ENCODE results near the gene PRR11.
"Not testable (repeated sequence)": the region's sequence is repeated elsewhere in the genome, so short reads cannot be mapped to it uniquely, and the experiment has no call there.

Gene PRR11

GRCh38 chr17:59124665-59125064 is 30.9 kb upstream of the PRR11 start:
- no peak overlapping the region for H3K4me3 ChIP-seq (ENCODE audit: low read depth, low read length)
- H3K79me2 ChIP-seq (ENCODE audit: control insufficient read depth, insufficient read depth, low read length, unreplicated experiment) = peaks cover 17% of the 10 kb centered on the region
- H3K36me3 ChIP-seq (ENCODE audit: insufficient read depth, low read length) = no peaks in the 10 kb centered on the region
- H3K27me3 ChIP-seq (ENCODE audit: insufficient read depth, low read length) = no peaks in the 10 kb centered on the region
- no peak overlapping the region for H3K27ac ChIP-seq (ENCODE audit: low read depth, low read length)
- H2AFZ ChIP-seq (ENCODE audit: low read length, unreplicated experiment) = no peak overlapping the region
- H3K4me1 ChIP-seq (ENCODE audit: control insufficient read depth, insufficient read depth, low read length, unreplicated experiment) = no peaks in the 10 kb centered on the region

- Histone ChIP-seq H3K27me3 (ENCODE audit: insufficient read depth, low read length) (no peaks in the 10 kb centered on the region), H3K4me3 (ENCODE audit: low read depth, low read length) (no peak overlapping the region), H3K4me1 (ENCODE audit: control insufficient read depth, insufficient read depth, low read length, unreplicated experiment) (peaks cover 3% of the 10 kb centered on the region), H3K36me3 (ENCODE audit: insufficient read depth, low read length) (no peaks in the 10 kb centered on the region), H3K79me2 (ENCODE audit: control insufficient read depth, insufficient read depth, low read length, unreplicated experiment) (peaks cover 20% of the 10 kb centered on the region), H2AFZ (ENCODE audit: low read length, unreplicated experiment) (no peak overlapping the region), H3K27ac (ENCODE audit: low read depth, low read length) (no peak overlapping the region)
Measured at GRCh38 chr17:59126809-59127417, 28.6 kb upstream of the PRR11 start.

GRCh38 chr17:59129814-59130213 is 25.7 kb upstream of the PRR11 start:
- Histone ChIP-seq H3K4me1 (ENCODE audit: control insufficient read depth, insufficient read depth, low read length, unreplicated experiment) (peaks cover 3% of the 10 kb centered on the region), H3K27me3 (ENCODE audit: insufficient read depth, low read length) (no peaks in the 10 kb centered on the region), H3K36me3 (ENCODE audit: insufficient read depth, low read length) (no peaks in the 10 kb centered on the region), H3K4me3 (ENCODE audit: low read depth, low read length) (no peak overlapping the region), H2AFZ (ENCODE audit: low read length, unreplicated experiment) (no peak overlapping the region), H3K79me2 (ENCODE audit: control insufficient read depth, insufficient read depth, low read length, unreplicated experiment) (peaks cover 35% of the 10 kb centered on the region), H3K27ac (ENCODE audit: low read depth, low read length) (no peak overlapping the region)

- H2AFZ ChIP-seq (ENCODE audit: low read length, unreplicated experiment) = no peak overlapping the region
- H3K36me3 ChIP-seq (ENCODE audit: insufficient read depth, low read length) = no peaks in the 10 kb centered on the region
- peaks cover 40% of the 10 kb centered on the region for H3K79me2 ChIP-seq (ENCODE audit: control insufficient read depth, insufficient read depth, low read length, unreplicated experiment)
Measured at GRCh38 chr17:59131131-59131530, 24.4 kb upstream of the PRR11 start.

GRCh38 chr17:59138339-59138738 is 17.2 kb upstream of the PRR11 start:
- not testable (repeated sequence) for H2AFZ ChIP-seq (ENCODE audit: low read length, unreplicated experiment); H3K4me1 ChIP-seq (ENCODE audit: control insufficient read depth, insufficient read depth, low read length, unreplicated experiment); H3K27ac ChIP-seq (ENCODE audit: low read depth, low read length); H3K36me3 ChIP-seq (ENCODE audit: insufficient read depth, low read length); H3K4me3 ChIP-seq (ENCODE audit: low read depth, low read length); H3K27me3 ChIP-seq (ENCODE audit: insufficient read depth, low read length)
- H3K79me2 ChIP-seq (ENCODE audit: control insufficient read depth, insufficient read depth, low read length, unreplicated experiment) = peaks cover 70% of the 10 kb centered on the region

More at GRCh38 chr17:59131131-59131530, 24.4 kb upstream of the PRR11 start:
- no peak overlapping the region for H3K4me3 ChIP-seq (ENCODE audit: low read depth, low read length)
- H3K4me1 ChIP-seq (ENCODE audit: control insufficient read depth, insufficient read depth, low read length, unreplicated experiment) = peaks cover 3% of the 10 kb centered on the region
- 0 out of 2 replicates have a peak overlapping the region, but pooled peaks have one; percentile 0 for H3K27ac ChIP-seq (ENCODE audit: low read depth, low read length)
- no peaks in the 10 kb centered on the region for H3K27me3 ChIP-seq (ENCODE audit: insufficient read depth, low read length)

GRCh38 chr17:59139939-59140338 is 15.6 kb upstream of the PRR11 start:
- Histone ChIP-seq H3K27ac (ENCODE audit: low read depth, low read length) (no peak overlapping the region), H2AFZ (ENCODE audit: low read length, unreplicated experiment) (no peak overlapping the region), H3K27me3 (ENCODE audit: insufficient read depth, low read length) (no peaks in the 10 kb centered on the region), H3K36me3 (ENCODE audit: insufficient read depth, low read length) (peaks cover 6% of the 10 kb centered on the region), H3K4me3 (ENCODE audit: low read depth, low read length) (no peak overlapping the region), H3K79me2 (ENCODE audit: control insufficient read depth, insufficient read depth, low read length, unreplicated experiment) (peaks cover 78% of the 10 kb centered on the region), H3K4me1 (ENCODE audit: control insufficient read depth, insufficient read depth, low read length, unreplicated experiment) (no peaks in the 10 kb centered on the region)

- no peak overlapping the region for H3K27ac ChIP-seq (ENCODE audit: low read depth, low read length)
- H3K79me2 ChIP-seq (ENCODE audit: control insufficient read depth, insufficient read depth, low read length, unreplicated experiment) = peaks cover 83% of the 10 kb centered on the region
- no peak overlapping the region for H2AFZ ChIP-seq (ENCODE audit: low read length, unreplicated experiment)
- H3K4me3 ChIP-seq (ENCODE audit: low read depth, low read length) = no peak overlapping the region
- peaks cover 6% of the 10 kb centered on the region for H3K36me3 ChIP-seq (ENCODE audit: insufficient read depth, low read length)
- H3K27me3 ChIP-seq (ENCODE audit: insufficient read depth, low read length) = no peaks in the 10 kb centered on the region
- no peaks in the 10 kb centered on the region for H3K4me1 ChIP-seq (ENCODE audit: control insufficient read depth, insufficient read depth, low read length, unreplicated experiment)
Measured at GRCh38 chr17:59141860-59142259, 13.7 kb upstream of the PRR11 start.

GRCh38 chr17:59145571-59146096 is 9.9 kb upstream of the PRR11 start:
- H3K4me1 ChIP-seq (ENCODE audit: control insufficient read depth, insufficient read depth, low read length, unreplicated experiment) = peaks cover 6% of the 10 kb centered on the region
- peaks cover 91% of the 10 kb centered on the region for H3K79me2 ChIP-seq (ENCODE audit: control insufficient read depth, insufficient read depth, low read length, unreplicated experiment)
- H3K4me3 ChIP-seq (ENCODE audit: low read depth, low read length) = no peak overlapping the region
- no peaks in the 10 kb centered on the region for H3K27me3 ChIP-seq (ENCODE audit: insufficient read depth, low read length)
- H3K36me3 ChIP-seq (ENCODE audit: insufficient read depth, low read length) = peaks cover 6% of the 10 kb centered on the region
- no peak overlapping the region for H2AFZ ChIP-seq (ENCODE audit: low read length, unreplicated experiment)
- no peak overlapping the region for H3K27ac ChIP-seq (ENCODE audit: low read depth, low read length)

- H3K4me3 ChIP-seq (ENCODE audit: low read depth, low read length) = no peak overlapping the region
- peaks cover 5% of the 10 kb centered on the region for H3K36me3 ChIP-seq (ENCODE audit: insufficient read depth, low read length)
- H3K79me2 ChIP-seq (ENCODE audit: control insufficient read depth, insufficient read depth, low read length, unreplicated experiment) = peaks cover 96% of the 10 kb centered on the region
- no peak overlapping the region for H2AFZ ChIP-seq (ENCODE audit: low read length, unreplicated experiment)
- H3K4me1 ChIP-seq (ENCODE audit: control insufficient read depth, insufficient read depth, low read length, unreplicated experiment) = peaks cover 26% of the 10 kb centered on the region
- H3K27ac ChIP-seq (ENCODE audit: low read depth, low read length) = peak overlapping the region; percentile 12; the same call in 1 of the 2 replicates
- H3K27me3 ChIP-seq (ENCODE audit: insufficient read depth, low read length) = no peaks in the 10 kb centered on the region
Measured at GRCh38 chr17:59149051-59149450, 6.5 kb upstream of the PRR11 start.

- Histone ChIP-seq H3K4me1 (ENCODE audit: control insufficient read depth, insufficient read depth, low read length, unreplicated experiment) (peaks cover 26% of the 10 kb centered on the region), H3K79me2 (ENCODE audit: control insufficient read depth, insufficient read depth, low read length, unreplicated experiment) (peaks cover 92% of the 10 kb centered on the region), H3K36me3 (ENCODE audit: insufficient read depth, low read length) (no peaks in the 10 kb centered on the region), H3K4me3 (ENCODE audit: low read depth, low read length) (no peak overlapping the region), H2AFZ (ENCODE audit: low read length, unreplicated experiment) (no peak overlapping the region), H3K27ac (ENCODE audit: low read depth, low read length) (peak overlapping the region; percentile 12; the same call in 1 of the 2 replicates), H3K27me3 (ENCODE audit: insufficient read depth, low read length) (no peaks in the 10 kb centered on the region)
Measured at GRCh38 chr17:59149841-59150511, 5.6 kb upstream of the PRR11 start.

GRCh38 chr17:59151006-59151405 is 4.5 kb upstream of the PRR11 start:
- Histone ChIP-seq H3K4me1 (ENCODE audit: control insufficient read depth, insufficient read depth, low read length, unreplicated experiment) (peaks cover 26% of the 10 kb centered on the region), H3K4me3 (ENCODE audit: low read depth, low read length) (peak overlapping the region; percentile 85; the same call in 1 of the 2 replicates), H3K36me3 (ENCODE audit: insufficient read depth, low read length) (no peaks in the 10 kb centered on the region), H3K79me2 (ENCODE audit: control insufficient read depth, insufficient read depth, low read length, unreplicated experiment) (peaks cover 85% of the 10 kb centered on the region), H2AFZ (ENCODE audit: low read length, unreplicated experiment) (no peak overlapping the region), H3K27me3 (ENCODE audit: insufficient read depth, low read length) (no peaks in the 10 kb centered on the region), H3K27ac (ENCODE audit: low read depth, low read length) (no peak overlapping the region)
